Spinal cord (tissue), 10 donors: ENCODE results near the gene IKZF2. TPM values are rescaled to one million over a fixed set of nuclear protein-coding genes. Genes with fewer than 3 reads are reported as not detected.
A peak's percentile ranks its signal among the peaks of the same experiment; 100 is the strongest.

Experiments used
- DNase-seq, 6 donors: peaks; one replicate each; pipeline versions ENCODE4 v3.0.0 to v3.0.0-alpha.2; 2013 to 2015; ENCODE audit warnings: low spot score in 6 of 6, low read depth in 4 of 6
- H3K27ac ChIP-seq: one replicate; pipeline ENCODE4 v1.5.1; 2013; ENCODE audit warnings: low read depth, low read length, control low read depth
- H3K27me3 ChIP-seq: one replicate; pipeline ENCODE4 v1.6.1; 2013; ENCODE audit warnings: low read length; ENCODE audit not compliant: control insufficient read depth, insufficient read depth
- H3K36me3 ChIP-seq: one replicate; pipeline ENCODE4 v1.6.1; 2013; ENCODE audit warnings: low read length; ENCODE audit not compliant: control insufficient read depth, insufficient read depth
- H3K4me1 ChIP-seq: one replicate; pipeline ENCODE4 v1.6.1; 2013; ENCODE audit warnings: low read length; ENCODE audit not compliant: control insufficient read depth, insufficient read depth
- H3K4me3 ChIP-seq: one replicate; pipeline ENCODE4 v1.5.1; 2013; ENCODE audit warnings: low read depth, low read length, control low read depth
- H3K9me3 ChIP-seq: one replicate; pipeline ENCODE4 v1.6.1; 2013; ENCODE audit warnings: low read length; ENCODE audit not compliant: control insufficient read depth, insufficient read depth
- WGBS: methylation state at CpG from one replicate; pipeline ENCODE4 v1.1.5; 2013; ENCODE audit warnings: missing lambda C conversion rate; ENCODE audit not compliant: insufficient coverage; 5-methylcytosine and 5-hydroxymethylcytosine counted together
- polyA plus RNA-seq, 2 donors: library from polyadenylated mRNA; unstranded; fragments of 120-200 nt; gene quantifications; one replicate each; pipeline ENCODE4 v1.2.1, GENCODE V29; 2013; ENCODE audit not compliant: insufficient read length in 2 of 2
- total RNA-seq, 2 donors: library from RNA; depleted of rRNA in 1 of 2; stranded (reverse); fragments of 120-200 nt in 1 of 2; fragments of >200 nt in 1 of 2; gene quantifications; one replicate each; pipeline versions ENCODE4 v1.2.3 to v1.2.4, GENCODE V29; 2013 to 2014
- donor health status: healthy.

The IKZF2 gene
- total and polyA plus RNA-seq, 4 donors, result 5.1 to 18.5 (median 12.2) TPM

GRCh38 chr2:213086050-213086449, 65.4 kb downstream of the IKZF2 start:
- Histone ChIP-seq H3K9me3 (no peaks in the 10 kb centered on the region), H3K27me3 (no peaks in the 10 kb centered on the region), H3K27ac (no peak overlapping the region), H3K36me3 (no peaks in the 10 kb centered on the region), H3K4me1 (no peaks in the 10 kb centered on the region), H3K4me3 (no peak overlapping the region)
- no peak for DNase-seq

GRCh38 chr2:213085538-213085937, 65.9 kb downstream of the IKZF2 start:
- Histone ChIP-seq H3K4me3 (no peak overlapping the region), H3K36me3 (no peaks in the 10 kb centered on the region), H3K27me3 (no peaks in the 10 kb centered on the region), H3K9me3 (no peaks in the 10 kb centered on the region), H3K4me1 (no peaks in the 10 kb centered on the region), H3K27ac (no peak overlapping the region)
- WGBS, result 80% methylated on average over 2 of the region's 4 CpGs
- DNase-seq, result no peak

- H3K36me3 ChIP-seq, result no peaks in the 10 kb centered on the region
- H3K4me1 ChIP-seq, result no peaks in the 10 kb centered on the region
- no peak overlapping the region for H3K4me3 ChIP-seq
- no peak overlapping the region for H3K27ac ChIP-seq
- no peaks in the 10 kb centered on the region for H3K27me3 ChIP-seq
- H3K9me3 ChIP-seq, result no peaks in the 10 kb centered on the region
- no peak for DNase-seq
Observed at GRCh38 chr2:213084261-213084660, 67.2 kb downstream of the IKZF2 start.

GRCh38 chr2:213080969-213081617, 70.3 kb downstream of the IKZF2 start:
- Histone ChIP-seq H3K27ac (no peak overlapping the region), H3K36me3 (no peaks in the 10 kb centered on the region), H3K4me3 (no peak overlapping the region), H3K9me3 (no peaks in the 10 kb centered on the region), H3K4me1 (no peaks in the 10 kb centered on the region), H3K27me3 (no peaks in the 10 kb centered on the region)
- no peak for DNase-seq

- Histone ChIP-seq H3K27me3 (no peaks in the 10 kb centered on the region), H3K4me3 (no peak overlapping the region), H3K4me1 (no peaks in the 10 kb centered on the region), H3K9me3 (no peaks in the 10 kb centered on the region), H3K36me3 (no peaks in the 10 kb centered on the region), H3K27ac (no peak overlapping the region)
- DNase-seq, result no peak
Observed at GRCh38 chr2:213079756-213080155, 71.7 kb downstream of the IKZF2 start.

GRCh38 chr2:213078686-213079085, 72.7 kb downstream of the IKZF2 start:
- no CpG with 5 or more reads among the region's 1 CpG for WGBS
- H3K9me3 ChIP-seq, result no peaks in the 10 kb centered on the region
- H3K4me3 ChIP-seq, result no peak overlapping the region
- H3K4me1 ChIP-seq, result no peaks in the 10 kb centered on the region
- no peak overlapping the region for H3K27ac ChIP-seq
- H3K36me3 ChIP-seq, result no peaks in the 10 kb centered on the region
- H3K27me3 ChIP-seq, result no peaks in the 10 kb centered on the region
- DNase-seq, result no peak

GRCh38 chr2:213069531-213069930, 81.9 kb downstream of the IKZF2 start:
- Histone ChIP-seq H3K4me1 (no peaks in the 10 kb centered on the region), H3K27ac (no peak overlapping the region), H3K4me3 (no peak overlapping the region), H3K36me3 (no peaks in the 10 kb centered on the region), H3K9me3 (no peaks in the 10 kb centered on the region), H3K27me3 (no peaks in the 10 kb centered on the region)
- 80% methylated on average over 1 of the region's 1 CpG for WGBS
- DNase-seq, result peak in 1 of 6 donors; percentile 35

GRCh38 chr2:213068676-213069359, 82.6 kb downstream of the IKZF2 start:
- Histone ChIP-seq H3K27me3 (no peaks in the 10 kb centered on the region), H3K36me3 (no peaks in the 10 kb centered on the region), H3K27ac (no peak overlapping the region), H3K4me1 (no peaks in the 10 kb centered on the region), H3K9me3 (no peaks in the 10 kb centered on the region), H3K4me3 (no peak overlapping the region)
- DNase-seq, result no peak
- 100% methylated on average over 1 of the region's 2 CpGs for WGBS

GRCh38 chr2:213067888-213068287, 83.5 kb downstream of the IKZF2 start:
- Histone ChIP-seq H3K4me1 (no peaks in the 10 kb centered on the region), H3K27me3 (no peaks in the 10 kb centered on the region), H3K9me3 (no peaks in the 10 kb centered on the region), H3K36me3 (no peaks in the 10 kb centered on the region), H3K4me3 (no peak overlapping the region), H3K27ac (no peak overlapping the region)
- no peak for DNase-seq

GRCh38 chr2:213066443-213066743, 85.0 kb downstream of the IKZF2 start:
- WGBS, result no CpG with 5 or more reads among the region's 1 CpG
- Histone ChIP-seq H3K27me3 (no peaks in the 10 kb centered on the region), H3K36me3 (no peaks in the 10 kb centered on the region), H3K9me3 (no peaks in the 10 kb centered on the region), H3K4me3 (no peak overlapping the region), H3K4me1 (no peaks in the 10 kb centered on the region), H3K27ac (no peak overlapping the region)
- no peak for DNase-seq
